SK-N-SH (cell line): ENCODE data around the gene KCNH3.

Source experiments
- CTCF ChIP-seq: fragments of 200-600 bp; sonication (generic); IDR thresholded peaks from 2 replicates; pipeline ENCODE4 v1.6.1; 2017; ENCODE audit warnings: antibody characterized with exemption, mild to moderate bottlenecking, moderate library complexity
- EP300 ChIP-seq, 2 experiments: IDR thresholded peaks; 2 replicates each; pipeline versions ENCODE4 v1.4.0 to v1.6.1; 2012; ENCODE audit warnings: borderline replicate concordance in 1 of 2, low read depth in 1 of 2, low read length in 1 of 2
- EZH2phosphoT487 ChIP-seq: fragments of 200-600 bp; sonication (generic); IDR thresholded peaks from 2 replicates; pipeline ENCODE4 v1.6.1; 2017; ENCODE audit warnings: low read depth, mixed run types, mild to moderate bottlenecking, antibody characterized with exemption, moderate library complexity, borderline replicate concordance
- GABPA ChIP-seq: IDR thresholded peaks from 2 replicates; pipeline ENCODE4 v1.4.0; 2012; ENCODE audit warnings: low read depth, mild to moderate bottlenecking
- GATA2 ChIP-seq: sonication (generic); formaldehyde crosslinking; IDR thresholded peaks from 2 replicates; pipeline ENCODE4 v1.5.0; 2020; ENCODE audit warnings: mild to moderate bottlenecking, missing genetic modification reagents
- MEF2A ChIP-seq: IDR thresholded peaks from 2 replicates; pipeline ENCODE4 v1.4.0; 2012; ENCODE audit warnings: low read depth, borderline replicate concordance
- POLR2AphosphoS5 ChIP-seq: IDR thresholded peaks from 2 replicates; pipeline ENCODE4 v1.6.1; 2012; ENCODE audit warnings: low read depth, low read length
- RAD21 ChIP-seq: IDR thresholded peaks from 2 replicates; pipeline ENCODE4 v1.6.1; 2012; ENCODE audit warnings: mild to moderate bottlenecking, low read length
- RCOR1 ChIP-seq: fragments of 150-350 bp; IDR thresholded peaks from 2 replicates; pipeline ENCODE4 v1.6.1; 2017; ENCODE audit warnings: antibody characterized with exemption, low read length
- RFX5 ChIP-seq: IDR thresholded peaks from 2 replicates; pipeline ENCODE4 v1.6.1; 2012; ENCODE audit warnings: mild to moderate bottlenecking, improper control_type of control experiment, low read length
- TAF1 ChIP-seq: IDR thresholded peaks from 2 replicates; pipeline ENCODE4 v1.6.1; 2012; ENCODE audit warnings: low read depth, mild to moderate bottlenecking, low read length, moderate library complexity, borderline replicate concordance
- YY1 ChIP-seq: IDR thresholded peaks from 2 replicates; pipeline ENCODE4 v1.4.0; 2012; ENCODE audit warnings: low read depth, mild to moderate bottlenecking
- TF ChIP-seq, protein P1 (sequence below): IDR thresholded peaks from 2 replicates; pipeline ENCODE4 v1.6.1; 2012; ENCODE audit warnings: mild to moderate bottlenecking, low read depth, low read length, moderate library complexity

DNA sequence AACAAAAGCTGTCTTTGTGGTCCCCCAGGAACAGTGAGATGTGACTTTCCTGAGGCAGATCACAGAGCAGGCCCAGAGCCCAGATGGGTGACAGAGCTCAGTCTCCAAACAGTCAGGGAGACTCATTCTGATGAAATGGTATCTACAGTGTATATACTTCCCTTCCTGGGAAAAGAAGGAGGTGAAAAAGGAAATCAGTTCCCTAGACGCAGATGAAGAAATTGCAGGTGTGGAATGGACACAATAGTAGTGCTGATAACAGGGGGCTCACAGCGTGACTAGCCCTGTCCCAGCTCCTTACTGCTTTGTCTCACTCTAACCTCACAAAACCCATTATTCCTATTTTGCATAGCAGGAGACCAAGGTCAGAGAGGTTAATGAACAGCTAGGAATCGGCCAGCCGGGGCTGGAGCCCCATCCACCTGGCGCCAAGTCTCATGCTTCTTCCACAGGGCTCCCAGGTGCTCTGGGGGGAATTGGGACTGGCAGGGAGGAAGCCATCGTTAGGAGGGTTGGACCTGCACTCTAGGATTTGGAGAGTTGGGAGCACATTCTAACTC lies 11.9 kb downstream of the KCNH3 start:
- TF ChIP-seq YY1 = no peak
- no peak for TF ChIP-seq TAF1
- TF ChIP-seq CTCF = no peak
- TF ChIP-seq GABPA = no peak
- no peak for TF ChIP-seq RAD21
- no peak for TF ChIP-seq EP300 (IDR thresholded peaks at IDR 0.05; ENCODE audit: borderline replicate concordance in 1 of 2, low read depth in 1 of 2, low read length in 1 of 2)
- no peak for TF ChIP-seq POLR2AphosphoS5
- TF ChIP-seq RCOR1 = no peak
- TF ChIP-seq, protein P1, sequence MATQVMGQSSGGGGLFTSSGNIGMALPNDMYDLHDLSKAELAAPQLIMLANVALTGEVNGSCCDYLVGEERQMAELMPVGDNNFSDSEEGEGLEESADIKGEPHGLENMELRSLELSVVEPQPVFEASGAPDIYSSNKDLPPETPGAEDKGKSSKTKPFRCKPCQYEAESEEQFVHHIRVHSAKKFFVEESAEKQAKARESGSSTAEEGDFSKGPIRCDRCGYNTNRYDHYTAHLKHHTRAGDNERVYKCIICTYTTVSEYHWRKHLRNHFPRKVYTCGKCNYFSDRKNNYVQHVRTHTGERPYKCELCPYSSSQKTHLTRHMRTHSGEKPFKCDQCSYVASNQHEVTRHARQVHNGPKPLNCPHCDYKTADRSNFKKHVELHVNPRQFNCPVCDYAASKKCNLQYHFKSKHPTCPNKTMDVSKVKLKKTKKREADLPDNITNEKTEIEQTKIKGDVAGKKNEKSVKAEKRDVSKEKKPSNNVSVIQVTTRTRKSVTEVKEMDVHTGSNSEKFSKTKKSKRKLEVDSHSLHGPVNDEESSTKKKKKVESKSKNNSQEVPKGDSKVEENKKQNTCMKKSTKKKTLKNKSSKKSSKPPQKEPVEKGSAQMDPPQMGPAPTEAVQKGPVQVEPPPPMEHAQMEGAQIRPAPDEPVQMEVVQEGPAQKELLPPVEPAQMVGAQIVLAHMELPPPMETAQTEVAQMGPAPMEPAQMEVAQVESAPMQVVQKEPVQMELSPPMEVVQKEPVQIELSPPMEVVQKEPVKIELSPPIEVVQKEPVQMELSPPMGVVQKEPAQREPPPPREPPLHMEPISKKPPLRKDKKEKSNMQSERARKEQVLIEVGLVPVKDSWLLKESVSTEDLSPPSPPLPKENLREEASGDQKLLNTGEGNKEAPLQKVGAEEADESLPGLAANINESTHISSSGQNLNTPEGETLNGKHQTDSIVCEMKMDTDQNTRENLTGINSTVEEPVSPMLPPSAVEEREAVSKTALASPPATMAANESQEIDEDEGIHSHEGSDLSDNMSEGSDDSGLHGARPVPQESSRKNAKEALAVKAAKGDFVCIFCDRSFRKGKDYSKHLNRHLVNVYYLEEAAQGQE = no peak
- TF ChIP-seq RFX5 = no peak
- no peak for TF ChIP-seq EZH2phosphoT487
- TF ChIP-seq MEF2A = no peak
- no peak for TF ChIP-seq GATA2 (CRISPR knock-in tag)
